GM12878 (cell line): ENCODE results near the gene VEGFD.

ENCODE experiments used
- ATF3 ChIP-seq: IDR thresholded peaks from 2 replicates; pipeline ENCODE4 v1.6.1; 2011; ENCODE audit warnings: low read depth, mild to moderate bottlenecking, low read length, moderate library complexity, borderline replicate concordance; ENCODE audit errors: extremely low read depth
- BRCA1 ChIP-seq: IDR thresholded peaks from 2 replicates; pipeline ENCODE4 v1.6.1; 2011; ENCODE audit warnings: low read depth, low read length, improper control_type of control experiment
- PML ChIP-seq: IDR thresholded peaks from 2 replicates; pipeline ENCODE4 v1.6.1; 2012; ENCODE audit warnings: low read length, inconsistent platforms
- POLR2A ChIP-seq: IDR thresholded peaks from 2 replicates; pipeline ENCODE4 v1.6.1; 2011; ENCODE audit warnings: low read depth, mild to moderate bottlenecking, low read length
- POLR2AphosphoS5 ChIP-seq: IDR thresholded peaks from 2 replicates; pipeline ENCODE4 v1.6.1; 2011; ENCODE audit warnings: mild to moderate bottlenecking, low read length, inconsistent platforms
- RFX5 ChIP-seq: IDR thresholded peaks from 2 replicates; pipeline ENCODE4 v1.6.1; 2011; ENCODE audit warnings: low read depth, low read length, improper control_type of control experiment
- TF ChIP-seq, protein P1 (sequence below), 3 experiments: IDR thresholded peaks in 2 of 3; conservative IDR thresholded peaks in 1 of 3; 2 replicates each; pipeline ENCODE4 v1.5.1; 2011; ENCODE audit warnings: low read depth in 3 of 3, low read length in 3 of 3, mild to moderate bottlenecking in 3 of 3, control low read depth in 2 of 3, moderate library complexity in 2 of 3, inconsistent platforms in 1 of 3, mixed read lengths in 1 of 3; ENCODE audit not compliant: control insufficient read depth in 2 of 3, insufficient read depth in 1 of 3; ENCODE audit errors: extremely low read depth in 1 of 3

DNA sequence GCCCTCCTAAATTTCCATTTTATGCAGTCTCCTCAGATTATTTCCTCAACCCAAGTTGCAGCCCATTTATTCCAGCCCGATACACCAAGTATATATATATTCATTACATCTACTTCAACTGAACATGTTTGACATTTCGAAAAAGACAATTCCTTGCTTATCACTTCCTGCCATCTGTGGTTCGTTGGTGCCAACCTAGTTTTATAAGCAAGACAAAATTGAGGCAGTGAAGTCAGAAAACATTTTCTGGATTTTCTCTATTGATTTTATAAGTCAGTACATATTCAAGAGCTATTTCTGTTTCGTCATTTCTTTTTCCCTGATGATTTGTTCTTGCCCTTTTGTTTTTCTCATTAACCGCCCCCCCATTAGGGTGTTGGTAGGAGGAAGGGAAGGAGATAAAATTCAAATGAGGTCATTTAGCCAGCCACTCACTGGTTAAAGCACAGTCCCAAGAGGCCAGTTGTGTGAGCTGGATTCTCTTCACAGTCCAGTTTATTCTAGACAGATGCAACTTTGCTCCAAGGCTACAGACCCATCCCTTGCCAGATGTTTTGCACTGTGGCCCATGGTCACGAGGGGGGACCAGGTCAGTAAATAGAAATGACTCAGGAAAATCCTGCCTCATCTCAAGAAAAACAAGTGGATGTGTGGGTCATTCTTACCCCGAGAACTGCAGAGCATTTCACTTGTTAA, 20.3 kb upstream of the VEGFD start:
- no peak for TF ChIP-seq BRCA1
- TF ChIP-seq, protein P1, sequence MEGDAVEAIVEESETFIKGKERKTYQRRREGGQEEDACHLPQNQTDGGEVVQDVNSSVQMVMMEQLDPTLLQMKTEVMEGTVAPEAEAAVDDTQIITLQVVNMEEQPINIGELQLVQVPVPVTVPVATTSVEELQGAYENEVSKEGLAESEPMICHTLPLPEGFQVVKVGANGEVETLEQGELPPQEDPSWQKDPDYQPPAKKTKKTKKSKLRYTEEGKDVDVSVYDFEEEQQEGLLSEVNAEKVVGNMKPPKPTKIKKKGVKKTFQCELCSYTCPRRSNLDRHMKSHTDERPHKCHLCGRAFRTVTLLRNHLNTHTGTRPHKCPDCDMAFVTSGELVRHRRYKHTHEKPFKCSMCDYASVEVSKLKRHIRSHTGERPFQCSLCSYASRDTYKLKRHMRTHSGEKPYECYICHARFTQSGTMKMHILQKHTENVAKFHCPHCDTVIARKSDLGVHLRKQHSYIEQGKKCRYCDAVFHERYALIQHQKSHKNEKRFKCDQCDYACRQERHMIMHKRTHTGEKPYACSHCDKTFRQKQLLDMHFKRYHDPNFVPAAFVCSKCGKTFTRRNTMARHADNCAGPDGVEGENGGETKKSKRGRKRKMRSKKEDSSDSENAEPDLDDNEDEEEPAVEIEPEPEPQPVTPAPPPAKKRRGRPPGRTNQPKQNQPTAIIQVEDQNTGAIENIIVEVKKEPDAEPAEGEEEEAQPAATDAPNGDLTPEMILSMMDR (IDR thresholded peaks at IDR 0.05 in 2 of 3, conservative IDR thresholded peaks at IDR 0.05 in 1 of 3; ENCODE audit: control insufficient read depth in 2 of 3, extremely low read depth in 1 of 3, insufficient read depth in 1 of 3, low read depth in 3 of 3, low read length in 3 of 3), result no peak
- no peak for TF ChIP-seq POLR2A
- no peak for TF ChIP-seq POLR2AphosphoS5
- no peak for TF ChIP-seq RFX5
- TF ChIP-seq ATF3, result no peak
- no peak for TF ChIP-seq PML
